SK-N-SH (cell line): ENCODE data around the gene APOL4. TPM values are rescaled to one million over a fixed set of nuclear protein-coding genes. Genes with fewer than 3 reads are reported as not detected.

ENCODE experiments used
- CTCF ChIA-PET: fragments of 300-600, 350-600 bp; formaldehyde crosslinking; extraction: SDS; loops from one replicate; lab custom pipeline; 2021; lab: Yijun Ruan, JAX
- POLR2A ChIA-PET: fragments of 350-600 bp; sonication (Branson Sonifier 250); formaldehyde crosslinking; extraction: SDS; loops from one replicate; lab custom pipeline; 2020; ENCODE audit warnings: antibody characterized with exemption, inconsistent platforms; lab: Yijun Ruan, JAX
- DNase-seq: peaks from one replicate; pipeline ENCODE4 v3.0.0; 2012
- H2AFZ ChIP-seq: fragments of 200-600 bp; sonication (generic); 2 replicates; pipeline ENCODE4 v1.8.1; 2016; ENCODE audit warnings: antibody characterized with exemption, mild to moderate bottlenecking, low read depth
- H3F3A ChIP-seq: fragments of 200-600 bp; sonication (generic); replicated peaks from 2 replicates; pipeline ENCODE3; 2016; ENCODE audit warnings: antibody characterized with exemption, mild to moderate bottlenecking; ENCODE audit not compliant: insufficient read depth
- H3K27ac ChIP-seq, 2 experiments: fragments of 200-500 bp in 1 of 2; fragments of 200-600 bp in 1 of 2; sonication (Bioruptor generic) in 1 of 2; sonication (generic), shearing (Covaris generic) in 1 of 2; 2 replicates each; pipeline versions ENCODE4 v1.5.1 to v1.6.1; 2014 to 2016; ENCODE audit warnings: low read depth in 2 of 2, inconsistent platforms in 1 of 2, low read length in 1 of 2, mild to moderate bottlenecking in 1 of 2, mixed read lengths in 1 of 2
- H3K27me3 ChIP-seq: fragments of 200-600 bp; sonication (generic), shearing (Covaris generic); 2 replicates; pipeline ENCODE4 v1.6.1; 2016; ENCODE audit warnings: mixed run types; ENCODE audit not compliant: insufficient read depth
- H3K36me3 ChIP-seq, 2 experiments: fragments of 200-500 bp in 1 of 2; fragments of 200-600 bp in 1 of 2; sonication (Bioruptor generic) in 1 of 2; sonication (generic) in 1 of 2; replicated peaks in 1 of 2; 2 replicates each; pipeline versions ENCODE3 to v1.5.1; 2014 to 2016; ENCODE audit warnings: low read length in 1 of 2, mild to moderate bottlenecking in 1 of 2; ENCODE audit not compliant: insufficient read depth in 2 of 2, control insufficient read depth in 1 of 2
- H3K4me1 ChIP-seq, 2 experiments: fragments of 200-500 bp in 1 of 2; fragments of 200-600 bp in 1 of 2; sonication (Bioruptor generic) in 1 of 2; sonication (generic), shearing (Covaris generic) in 1 of 2; 2 replicates each; pipeline versions ENCODE4 v1.5.1 to v1.6.1; 2014 to 2016; ENCODE audit warnings: low read depth in 1 of 2, low read length in 1 of 2, mixed run types in 1 of 2; ENCODE audit not compliant: insufficient read depth in 2 of 2, control insufficient read depth in 1 of 2
- H3K4me2 ChIP-seq: fragments of 200-600 bp; sonication (generic), shearing (Covaris generic); 2 replicates; pipeline ENCODE4 v1.6.1; 2017; ENCODE audit warnings: mixed run types
- H3K4me3 ChIP-seq, 2 experiments: fragments of 200-500 bp in 1 of 2; fragments of 200-600 bp in 1 of 2; sonication (Bioruptor generic) in 1 of 2; sonication (generic), shearing (Covaris generic) in 1 of 2; 2 replicates each; pipeline versions ENCODE4 v1.5.1 to v1.8.1; 2014 to 2016; ENCODE audit warnings: low read depth in 2 of 2, inconsistent platforms in 1 of 2, low read length in 1 of 2, mild to moderate bottlenecking in 1 of 2, mixed read lengths in 1 of 2, moderate library complexity in 1 of 2
- H3K79me2 ChIP-seq: fragments of 200-600 bp; sonication (generic); 2 replicates; pipeline ENCODE4 v1.8.1; 2017; ENCODE audit warnings: mild to moderate bottlenecking; ENCODE audit not compliant: insufficient read depth
- H3K9ac ChIP-seq: fragments of 200-600 bp; sonication (generic); 2 replicates; pipeline ENCODE4 v1.6.1; 2017; ENCODE audit warnings: mixed run types
- H3K9me2 ChIP-seq: fragments of 200-600 bp; sonication (generic); 2 replicates; pipeline ENCODE4 v1.6.1; 2017; ENCODE audit warnings: mixed run types
- H3K9me3 ChIP-seq: fragments of 200-600 bp; sonication (generic); 2 replicates; pipeline ENCODE4 v1.6.1; 2017; ENCODE audit warnings: mixed run types, mild to moderate bottlenecking, moderate library complexity
- H4K20me1 ChIP-seq: fragments of 200-600 bp; sonication (generic); 2 replicates; pipeline ENCODE4 v1.6.1; 2017; ENCODE audit warnings: mild to moderate bottlenecking, mixed run types; ENCODE audit not compliant: insufficient read depth
- EZH2phosphoT487 ChIP-seq: fragments of 200-600 bp; sonication (generic); IDR thresholded peaks from 2 replicates; pipeline ENCODE4 v1.6.1; 2017; ENCODE audit warnings: low read depth, mixed run types, mild to moderate bottlenecking, antibody characterized with exemption, moderate library complexity, borderline replicate concordance
- FOXM1 ChIP-seq: IDR thresholded peaks from 2 replicates; pipeline ENCODE4 v1.4.0; 2012; ENCODE audit warnings: low read depth, mild to moderate bottlenecking
- GABPA ChIP-seq: IDR thresholded peaks from 2 replicates; pipeline ENCODE4 v1.4.0; 2012; ENCODE audit warnings: low read depth, mild to moderate bottlenecking
- MEF2A ChIP-seq: IDR thresholded peaks from 2 replicates; pipeline ENCODE4 v1.4.0; 2012; ENCODE audit warnings: low read depth, borderline replicate concordance
- MXI1 ChIP-seq: IDR thresholded peaks from 2 replicates; pipeline ENCODE4 v1.6.1; 2012; ENCODE audit warnings: mild to moderate bottlenecking, low read depth, low read length, improper control_type of control experiment
- NRF1 ChIP-seq: IDR thresholded peaks from 2 replicates; pipeline ENCODE4 v1.6.1; 2012; ENCODE audit warnings: low read depth, mild to moderate bottlenecking, low read length
- POLR2AphosphoS5 ChIP-seq: IDR thresholded peaks from 2 replicates; pipeline ENCODE4 v1.6.1; 2012; ENCODE audit warnings: low read depth, low read length
- RAD21 ChIP-seq: IDR thresholded peaks from 2 replicates; pipeline ENCODE4 v1.6.1; 2012; ENCODE audit warnings: mild to moderate bottlenecking, low read length
- RCOR1 ChIP-seq: fragments of 150-350 bp; IDR thresholded peaks from 2 replicates; pipeline ENCODE4 v1.6.1; 2017; ENCODE audit warnings: antibody characterized with exemption, low read length
- YY1 ChIP-seq: IDR thresholded peaks from 2 replicates; pipeline ENCODE4 v1.4.0; 2012; ENCODE audit warnings: low read depth, mild to moderate bottlenecking
- WGBS: methylation state at CpG from one replicate; pipeline ENCODE4 v1.1.6; 2017; ENCODE audit warnings: low lambda C conversion rate; 5-methylcytosine and 5-hydroxymethylcytosine counted together
- polyA plus RNA-seq, 3 experiments: library from polyadenylated mRNA; depleted of rRNA; stranded (reverse); fragments of >200 nt; gene quantifications; 2 replicates each; pipeline ENCODE4 v1.2.3, GENCODE V29; 2012
- TF ChIP-seq, protein P1 (sequence below): IDR thresholded peaks from 2 replicates; pipeline ENCODE4 v1.6.1; 2012; ENCODE audit warnings: mild to moderate bottlenecking, low read depth, low read length, moderate library complexity
- TF ChIP-seq, protein P2 (sequence below): IDR thresholded peaks from 2 replicates; pipeline ENCODE4 v1.4.0; 2012; ENCODE audit warnings: low read depth, borderline replicate concordance
- TF ChIP-seq, protein P3 (sequence below): IDR thresholded peaks from 2 replicates; pipeline ENCODE4 v1.4.0; 2012; ENCODE audit warnings: low read depth

Gene APOL4
- polyA plus RNA-seq, 1 of the 3 experiments (the other 2 are of a cell fraction): 0.08 TPM

- POLR2A ChIA-PET: no interaction called here
- CTCF ChIA-PET: interaction anchor here (1.0 to 4.5 kb wide), 3 partner anchors 19 to 142 kb away, joined by 3 to 16 read pairs (median 6); no protein-coding TSS in a partner anchor
- no peaks in the 10 kb centered on the region for H3K9me3 ChIP-seq
Observed at GRCh38 chr22:36143956-36144355, 57.7 kb downstream of the APOL4 start.

More at GRCh38 chr22:36143956-36144355, 57.7 kb downstream of the APOL4 start:
- Histone ChIP-seq H3K36me3 (no peaks in the 10 kb centered on the region), H3K9me2 (no peaks in the 10 kb centered on the region), H3K9ac (no peak overlapping the region), H3K27me3 (no peaks in the 10 kb centered on the region), H3K79me2 (no peaks in the 10 kb centered on the region), H3K27ac (no peak overlapping the region), H4K20me1 (no peaks in the 10 kb centered on the region)
- TF ChIP-seq RAD21: no peak
- no peak for TF ChIP-seq EZH2phosphoT487
- TF ChIP-seq, protein P1, sequence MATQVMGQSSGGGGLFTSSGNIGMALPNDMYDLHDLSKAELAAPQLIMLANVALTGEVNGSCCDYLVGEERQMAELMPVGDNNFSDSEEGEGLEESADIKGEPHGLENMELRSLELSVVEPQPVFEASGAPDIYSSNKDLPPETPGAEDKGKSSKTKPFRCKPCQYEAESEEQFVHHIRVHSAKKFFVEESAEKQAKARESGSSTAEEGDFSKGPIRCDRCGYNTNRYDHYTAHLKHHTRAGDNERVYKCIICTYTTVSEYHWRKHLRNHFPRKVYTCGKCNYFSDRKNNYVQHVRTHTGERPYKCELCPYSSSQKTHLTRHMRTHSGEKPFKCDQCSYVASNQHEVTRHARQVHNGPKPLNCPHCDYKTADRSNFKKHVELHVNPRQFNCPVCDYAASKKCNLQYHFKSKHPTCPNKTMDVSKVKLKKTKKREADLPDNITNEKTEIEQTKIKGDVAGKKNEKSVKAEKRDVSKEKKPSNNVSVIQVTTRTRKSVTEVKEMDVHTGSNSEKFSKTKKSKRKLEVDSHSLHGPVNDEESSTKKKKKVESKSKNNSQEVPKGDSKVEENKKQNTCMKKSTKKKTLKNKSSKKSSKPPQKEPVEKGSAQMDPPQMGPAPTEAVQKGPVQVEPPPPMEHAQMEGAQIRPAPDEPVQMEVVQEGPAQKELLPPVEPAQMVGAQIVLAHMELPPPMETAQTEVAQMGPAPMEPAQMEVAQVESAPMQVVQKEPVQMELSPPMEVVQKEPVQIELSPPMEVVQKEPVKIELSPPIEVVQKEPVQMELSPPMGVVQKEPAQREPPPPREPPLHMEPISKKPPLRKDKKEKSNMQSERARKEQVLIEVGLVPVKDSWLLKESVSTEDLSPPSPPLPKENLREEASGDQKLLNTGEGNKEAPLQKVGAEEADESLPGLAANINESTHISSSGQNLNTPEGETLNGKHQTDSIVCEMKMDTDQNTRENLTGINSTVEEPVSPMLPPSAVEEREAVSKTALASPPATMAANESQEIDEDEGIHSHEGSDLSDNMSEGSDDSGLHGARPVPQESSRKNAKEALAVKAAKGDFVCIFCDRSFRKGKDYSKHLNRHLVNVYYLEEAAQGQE: no peak
- TF ChIP-seq RCOR1: no peak
- TF ChIP-seq, protein P2, sequence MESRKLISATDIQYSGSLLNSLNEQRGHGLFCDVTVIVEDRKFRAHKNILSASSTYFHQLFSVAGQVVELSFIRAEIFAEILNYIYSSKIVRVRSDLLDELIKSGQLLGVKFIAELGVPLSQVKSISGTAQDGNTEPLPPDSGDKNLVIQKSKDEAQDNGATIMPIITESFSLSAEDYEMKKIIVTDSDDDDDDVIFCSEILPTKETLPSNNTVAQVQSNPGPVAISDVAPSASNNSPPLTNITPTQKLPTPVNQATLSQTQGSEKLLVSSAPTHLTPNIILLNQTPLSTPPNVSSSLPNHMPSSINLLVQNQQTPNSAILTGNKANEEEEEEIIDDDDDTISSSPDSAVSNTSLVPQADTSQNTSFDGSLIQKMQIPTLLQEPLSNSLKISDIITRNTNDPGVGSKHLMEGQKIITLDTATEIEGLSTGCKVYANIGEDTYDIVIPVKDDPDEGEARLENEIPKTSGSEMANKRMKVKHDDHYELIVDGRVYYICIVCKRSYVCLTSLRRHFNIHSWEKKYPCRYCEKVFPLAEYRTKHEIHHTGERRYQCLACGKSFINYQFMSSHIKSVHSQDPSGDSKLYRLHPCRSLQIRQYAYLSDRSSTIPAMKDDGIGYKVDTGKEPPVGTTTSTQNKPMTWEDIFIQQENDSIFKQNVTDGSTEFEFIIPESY: no peak
- TF ChIP-seq POLR2AphosphoS5: no peak
- no peak for TF ChIP-seq MXI1
- no peak for TF ChIP-seq YY1
- no peak for TF ChIP-seq GABPA
- TF ChIP-seq FOXM1: no peak
- TF ChIP-seq, protein P3, sequence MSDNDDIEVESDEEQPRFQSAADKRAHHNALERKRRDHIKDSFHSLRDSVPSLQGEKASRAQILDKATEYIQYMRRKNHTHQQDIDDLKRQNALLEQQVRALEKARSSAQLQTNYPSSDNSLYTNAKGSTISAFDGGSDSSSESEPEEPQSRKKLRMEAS: no peak
- TF ChIP-seq MEF2A: no peak
- TF ChIP-seq NRF1: no peak
- TF ChIP-seq, all 33 proteins: peak for 0
- no peak overlapping the region for H2AFZ ChIP-seq
- peaks cover 3% of the 10 kb centered on the region for H3F3A ChIP-seq
- no peak overlapping the region for H3K4me3 ChIP-seq
- DNase-seq: no peak
- whole genome bisulfite sequencing: 9% methylated on average over 4 of the region's 4 CpGs
- no peak overlapping the region for H3K4me2 ChIP-seq
- H3K4me1 ChIP-seq: peaks cover 0 to 8% of the 10 kb centered on the region in 2 experiments; a peak in 1 of 4 replicates
